HL-60/S4 treated with retinoic acid at 250 ng/mL for 4 days and 3 days (cell line): Measurements from ENCODE around the gene DDX43.
"Not testable (repeated sequence)": the region's sequence is repeated elsewhere in the genome, so short reads cannot be mapped to it uniquely, and the experiment has no call there.

Source experiments
- in situ Hi-C: fragments of 300-500 bp; cut with MboI; formaldehyde crosslinking; loops from 2 replicates; pipeline ENCODE4 v1.7.0; 2022; ENCODE audit warnings: low sequenced_read_pairs

DDX43 gene

DNA sequence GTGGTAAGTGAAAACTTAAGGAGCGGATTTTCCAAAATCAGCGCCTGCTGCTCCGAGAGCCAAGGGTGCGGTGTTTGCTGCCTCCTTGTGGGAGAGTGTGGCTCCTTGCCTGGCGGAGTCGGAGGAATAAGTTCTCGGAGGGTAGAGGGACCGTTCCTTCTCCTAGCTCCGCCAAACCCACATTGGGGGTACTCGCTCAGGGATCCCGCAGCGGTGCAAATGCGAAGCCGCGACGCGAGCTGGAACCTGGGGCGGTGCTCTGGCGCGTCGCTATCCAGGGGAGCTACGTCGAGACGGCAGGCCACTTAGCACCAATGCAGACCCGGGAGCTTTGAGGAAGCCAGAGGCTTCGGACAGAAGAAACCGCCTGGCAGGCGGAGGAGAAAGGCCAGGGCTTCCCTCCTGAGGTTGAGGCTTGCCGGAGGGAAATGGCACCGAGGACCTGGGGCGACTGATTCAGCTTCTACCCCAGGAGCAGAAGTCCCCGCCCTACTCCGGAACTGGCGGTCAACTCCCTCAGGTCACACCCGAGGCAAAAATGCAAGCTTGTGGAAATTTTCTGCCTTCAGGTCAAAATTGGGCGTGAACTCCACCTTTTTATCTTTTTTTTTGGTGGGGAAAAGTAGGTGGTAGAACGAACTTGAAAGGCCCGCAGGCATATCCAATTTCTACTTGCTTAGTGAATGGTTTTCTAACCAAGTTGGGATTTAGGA, 5.7 kb upstream of the DDX43 start:
- in situ Hi-C loops = no loop called here

GRCh38 chr6:73389854-73390253, 4.8 kb upstream of the DDX43 start:
- in situ Hi-C loops = no loop called here

DNA sequence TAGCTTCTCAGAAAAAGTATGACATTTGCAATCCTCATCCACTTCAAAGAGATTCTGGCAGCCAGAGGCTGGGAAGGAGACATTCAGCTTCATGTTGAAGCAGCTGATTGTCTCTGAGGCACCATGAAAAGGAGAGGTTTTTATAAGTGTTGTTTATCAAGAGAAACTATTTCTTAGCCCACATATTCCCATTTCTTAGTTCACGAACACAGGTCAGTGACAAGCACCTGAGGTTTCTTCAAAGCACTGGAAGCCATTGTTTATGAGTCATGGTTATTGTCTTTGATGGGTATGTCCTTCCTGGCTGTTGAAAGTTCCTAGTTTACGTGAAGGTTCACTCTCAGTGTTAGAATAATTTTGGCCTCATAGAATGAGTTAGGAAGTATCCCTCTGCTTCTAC, 3.0 kb upstream of the DDX43 start:
- in situ Hi-C loops = no loop called here

- in situ Hi-C loops = not testable (repeated sequence)
Measured at GRCh38 chr6:73392188-73392587, 2.4 kb upstream of the DDX43 start.

- in situ Hi-C loops = no loop called here
Measured at GRCh38 chr6:73393278-73393677, 1.4 kb upstream of the DDX43 start.

- in situ Hi-C loops = no loop called here
Measured at GRCh38 chr6:73395875-73396274, 1.2 kb downstream of the DDX43 start.

GRCh38 chr6:73400656-73401055, 6.0 kb downstream of the DDX43 start:
- in situ Hi-C loops = no loop called here

DNA sequence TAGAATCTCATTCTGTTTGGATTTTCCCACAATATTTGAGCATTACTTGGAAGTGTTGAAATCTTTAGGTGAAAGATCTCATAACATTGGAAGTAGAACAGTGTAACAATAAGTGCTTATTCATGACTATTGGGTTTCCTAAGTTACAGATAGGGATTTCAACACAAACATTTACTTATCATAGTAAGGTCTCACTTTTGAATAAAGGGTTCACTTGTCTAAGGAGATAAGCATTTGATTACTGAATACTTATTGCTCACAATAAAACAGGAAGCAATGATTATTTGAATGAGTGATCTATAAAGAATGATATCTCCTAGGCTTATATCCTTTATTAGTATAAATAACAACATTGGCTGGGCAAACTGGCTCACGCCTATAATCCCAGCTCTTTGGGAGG, 14.8 kb downstream of the DDX43 start:
- in situ Hi-C loops = no loop called here

- in situ Hi-C loops = no loop called here
Measured at GRCh38 chr6:73413102-73413501, 18.5 kb downstream of the DDX43 start.

DNA sequence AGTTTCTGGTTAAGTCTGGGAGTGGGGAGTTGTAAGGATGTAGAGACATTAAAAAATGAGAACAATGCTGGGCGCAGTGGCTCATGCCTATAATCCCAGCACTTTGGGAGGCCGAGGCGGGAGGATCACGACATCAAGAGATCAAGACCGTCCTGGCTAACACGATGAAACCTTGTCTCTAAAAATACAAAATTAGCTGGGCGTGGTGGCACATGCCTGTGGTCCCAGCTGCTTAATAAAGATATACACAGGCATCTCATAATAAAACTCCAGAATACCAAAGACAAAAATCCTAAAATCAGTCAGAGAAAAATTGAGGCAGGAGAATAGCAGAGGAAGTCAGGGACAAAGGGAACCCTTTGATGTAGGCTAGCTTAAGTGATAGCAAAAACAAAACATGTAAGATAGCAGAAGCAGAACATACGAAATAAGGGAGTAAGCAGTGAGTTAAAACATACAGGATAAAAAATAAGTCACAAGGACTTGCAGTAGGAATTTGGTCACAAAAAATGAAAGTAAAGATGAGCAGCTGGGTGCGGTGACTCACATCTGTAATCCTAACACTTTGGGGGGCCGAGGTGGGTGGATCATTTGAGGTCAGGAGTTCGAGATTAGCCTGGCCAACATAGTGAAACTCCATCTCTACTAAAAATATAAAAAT, 23.6 kb downstream of the DDX43 start:
- in situ Hi-C loops = no loop called here

- in situ Hi-C loops = no loop called here
Measured at GRCh38 chr6:73421534-73421933, 26.9 kb downstream of the DDX43 start.

DNA sequence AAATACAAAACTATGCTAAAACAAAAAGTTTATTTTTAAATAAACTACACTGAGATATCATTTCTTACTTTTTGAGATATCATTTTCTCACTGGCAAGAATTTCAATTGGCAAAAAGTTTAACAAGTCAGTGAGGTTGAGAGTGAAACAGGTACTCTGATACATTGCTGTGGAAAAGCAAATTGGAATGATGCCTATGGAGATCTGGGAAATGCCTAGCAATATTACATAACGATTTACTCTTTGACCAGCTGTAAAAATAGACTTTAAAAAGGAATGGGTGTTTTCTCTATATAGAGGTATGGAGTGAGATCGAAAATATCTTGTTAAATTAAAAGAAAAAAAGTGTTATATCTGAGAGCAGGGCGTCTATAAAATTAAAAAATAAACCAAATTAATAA, 40.6 kb downstream of the DDX43 start:
- in situ Hi-C loops = no loop called here

GRCh38 chr6:73443555-73443954, 48.9 kb downstream of the DDX43 start:
- in situ Hi-C loops = no loop called here

DNA sequence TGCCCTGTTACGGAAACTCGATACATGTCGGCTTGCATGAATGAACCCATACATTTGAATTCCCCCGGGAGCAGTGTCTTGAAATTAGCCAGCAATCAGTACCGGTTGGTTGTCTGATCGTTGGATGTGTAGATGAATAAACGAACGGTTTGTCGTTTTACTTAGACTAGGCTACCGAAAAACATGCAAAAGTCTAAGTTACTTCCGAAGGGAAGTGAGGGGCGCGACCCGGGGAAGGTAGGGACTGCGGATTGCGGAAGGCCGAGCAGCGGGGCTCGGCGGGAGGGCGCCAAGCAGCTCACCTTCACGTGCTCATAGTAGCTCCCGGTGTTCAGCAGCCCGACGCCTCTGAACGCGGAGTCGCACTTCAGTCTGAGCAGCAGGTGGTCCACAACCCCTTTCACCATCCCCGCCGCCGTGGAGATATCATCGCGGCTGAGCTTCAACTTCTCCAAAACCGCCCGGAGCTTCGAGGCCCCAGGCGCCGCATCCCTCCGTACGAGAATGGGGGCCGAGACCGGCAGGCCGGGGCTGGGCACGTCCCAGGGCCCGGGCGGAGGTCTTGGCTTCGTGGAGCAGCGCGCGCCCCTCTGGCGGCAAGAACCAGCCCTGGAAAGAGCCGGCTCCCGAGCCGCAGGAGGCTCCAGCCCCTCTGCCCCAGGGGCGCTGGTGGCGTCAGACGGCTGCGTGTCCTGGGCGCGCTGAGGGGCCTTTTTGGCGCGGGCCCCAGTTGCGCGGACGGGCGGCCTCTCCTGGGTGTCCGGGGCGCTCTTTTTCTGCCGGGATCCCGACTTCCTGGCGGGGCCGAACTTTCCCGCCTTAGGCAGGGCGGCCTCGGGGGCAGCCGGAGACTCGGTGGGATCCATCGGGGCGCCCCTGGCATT, 56.8 kb downstream of the DDX43 start:
- in situ Hi-C loops = no loop called here

DNA sequence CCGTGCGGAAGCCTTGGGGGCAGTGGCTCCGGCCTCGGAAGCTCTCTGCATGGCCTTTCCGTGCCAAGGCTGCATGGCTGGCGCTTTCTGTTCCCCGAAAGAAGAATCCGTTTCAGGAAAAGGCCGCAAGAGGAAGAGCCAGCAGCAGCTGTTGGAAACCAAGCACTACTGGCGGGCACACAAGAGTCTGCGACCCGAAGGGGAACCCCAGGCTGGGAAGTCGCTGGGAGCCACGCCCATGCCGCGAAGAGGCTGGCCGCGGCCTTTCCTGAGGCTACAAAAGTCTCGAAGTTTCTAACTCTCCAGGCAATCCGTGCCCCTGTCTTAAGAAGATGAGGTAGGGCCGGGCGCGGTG, 57.5 kb downstream of the DDX43 start, which contains the start of gene CGAS:
TSS of gene CGAS (minus strand) at position 191 of the 355 bp plus-strand sequence. CDS start at position 75, 116 bp downstream.
- in situ Hi-C loops = no loop called here

GRCh38 chr6:73455865-73456629, 61.4 kb downstream of the DDX43 start:
- in situ Hi-C loops = no loop called here

DNA sequence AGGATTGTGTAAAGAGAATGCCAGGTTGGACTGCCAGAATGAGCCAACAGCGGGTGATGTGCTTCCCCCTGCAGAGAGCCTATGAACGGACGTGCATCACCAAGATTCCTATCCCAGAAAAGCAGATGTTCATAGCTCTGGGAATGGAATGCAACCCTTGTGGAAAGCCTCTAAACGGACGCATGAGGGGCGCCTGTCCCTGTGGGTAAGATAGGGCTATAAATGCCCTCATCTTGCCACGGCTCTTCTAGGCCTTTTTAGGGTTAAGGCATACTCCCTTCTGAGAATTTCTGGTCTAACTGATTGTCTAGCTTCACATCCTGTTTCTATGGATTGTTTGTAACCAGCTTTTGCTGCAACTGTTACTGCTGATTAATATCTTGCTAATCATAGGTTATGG, 64.8 kb downstream of the DDX43 start:
- in situ Hi-C loops = not testable (repeated sequence)

- in situ Hi-C loops = no loop called here
Measured at GRCh38 chr6:73460056-73460455, 65.4 kb downstream of the DDX43 start.

DNA sequence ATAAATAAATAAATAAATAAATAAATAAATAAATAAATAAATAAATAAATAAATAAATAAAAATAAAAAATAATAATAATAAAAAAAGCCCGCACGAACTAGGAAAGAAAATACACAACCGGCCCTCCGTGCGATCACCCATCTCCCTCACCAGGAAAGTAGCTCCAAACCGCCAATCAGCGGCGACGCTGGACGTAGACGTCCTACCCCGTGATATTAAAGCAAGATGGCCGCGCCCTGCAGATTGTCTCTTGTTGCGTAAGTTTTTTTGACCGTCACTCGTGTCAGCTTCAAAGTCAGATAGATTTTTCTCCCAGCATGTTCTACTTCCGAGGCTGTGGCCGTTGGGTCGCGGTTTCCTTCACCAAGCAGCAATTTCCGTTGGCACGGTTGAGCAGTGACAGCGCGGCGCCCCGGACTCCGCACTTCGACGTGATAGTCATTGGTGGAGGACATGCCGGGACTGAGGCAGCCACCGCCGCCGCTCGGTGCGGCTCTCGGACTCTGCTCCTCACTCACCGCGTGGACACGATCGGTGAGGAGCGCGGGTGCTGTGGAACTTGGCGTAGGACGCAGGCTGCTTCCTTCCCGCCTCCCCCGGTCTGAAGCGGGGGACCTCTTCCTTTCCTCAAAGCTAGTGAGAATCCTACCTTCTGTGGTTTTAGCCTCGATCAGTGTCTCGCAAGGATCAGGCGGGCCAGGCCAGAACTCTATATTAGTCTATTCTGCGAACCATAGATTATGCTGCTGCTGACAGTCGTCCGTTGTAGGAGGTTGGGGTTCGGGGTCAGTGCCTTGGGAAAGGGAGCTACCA, 67.1 kb downstream of the DDX43 start, which contains the start of gene MTO1:
TSS of gene MTO1 (plus strand) at position 201 of the 814 bp plus-strand sequence. CDS start at position 319, 118 bp downstream.
- in situ Hi-C loops = no loop called here
